ENCODE results near the gene HS3ST3A1. TPM values are rescaled to one million over a fixed set of nuclear protein-coding genes. Genes with fewer than 3 reads are reported as not detected.
A peak's percentile ranks its signal among the peaks of the same experiment; 100 is the strongest.

The HS3ST3A1 gene
- total and polyA plus RNA-seq, 2 of the 4 experiments (the other 2 are of a cell fraction), result 8.8 to 9.0 TPM

DNA sequence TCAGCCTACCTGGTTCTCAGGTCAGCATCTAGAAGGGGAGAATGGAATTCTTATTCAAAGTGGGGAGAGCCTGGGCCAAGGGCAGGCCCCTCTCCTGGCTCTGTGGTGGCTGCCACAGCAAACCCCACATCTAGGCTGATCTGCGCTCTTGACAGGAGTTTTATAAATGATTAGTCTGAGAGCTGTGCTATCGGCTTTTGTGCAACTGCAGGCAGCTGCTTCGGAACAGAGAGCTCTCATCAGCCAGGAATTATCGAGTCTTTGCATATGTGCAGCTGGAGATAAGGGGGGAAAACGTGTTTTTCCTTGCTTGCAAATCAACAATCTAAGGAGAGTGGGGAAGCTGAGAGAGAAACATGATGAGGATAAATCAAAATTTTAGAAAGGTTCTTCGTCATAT is 91.7 kb downstream of the HS3ST3A1 start:
- H3K4me1 ChIP-seq (ENCODE audit: control insufficient read depth, insufficient read depth, low read length), result peaks cover 4% of the 10 kb centered on the region
- DNase-seq, result peak; percentile 61
- H3K27me3 ChIP-seq (ENCODE audit: control insufficient read depth, insufficient read depth, low read length), result no peaks in the 10 kb centered on the region
- H3K4ac ChIP-seq (ENCODE audit: low read depth, low read length), result peak overlapping the region; percentile 22; the same call in 1 of the 2 replicates
- H3K9ac ChIP-seq (ENCODE audit: low read depth, low read length), result peak overlapping the region; percentile 66; the same call in 1 of the 2 replicates
- no peak overlapping the region for H2AK9ac ChIP-seq (replicated peaks; ENCODE audit: low read depth, low read length, poor library complexity)
- peak overlapping the region; percentile 68 for H2AFZ ChIP-seq (replicated peaks; ENCODE audit: low read length, poor library complexity)
- no TSS peak for BruUV-seq (replicated peaks)
- H2BK20ac ChIP-seq (ENCODE audit: low read depth, low read length), result no peak overlapping the region
- H3K23ac ChIP-seq (ENCODE audit: low read depth, low read length), result peak overlapping the region; percentile 21; the same call in 1 of the 2 replicates
- no peaks in the 10 kb centered on the region for H4K20me1 ChIP-seq (ENCODE audit: insufficient read depth, low read length)
- H3K56ac ChIP-seq (ENCODE audit: extremely low read depth, insufficient read depth, low read length), result no peak overlapping the region
- no peak overlapping the region for H2BK5ac ChIP-seq (ENCODE audit: low read depth, low read length, poor library complexity, severe bottlenecking)
- H2BK15ac ChIP-seq (ENCODE audit: low read depth, low read length), result peak overlapping the region; percentile 41; the same call in 2 of the 3 replicates
- 0 out of 2 replicates have a peak overlapping the region, but pooled peaks have one; percentile 38 for H3K18ac ChIP-seq (ENCODE audit: low read depth, low read length)
- H4K5ac ChIP-seq (ENCODE audit: low read depth, low read length), result peak overlapping the region; percentile 59; the same call in 1 of the 2 replicates
- peak overlapping the region; percentile 33 for H4K91ac ChIP-seq (ENCODE audit: insufficient read depth, low read depth, low read length)
- peak overlapping the region; percentile 48; the same call in 1 of the 2 replicates for H3K14ac ChIP-seq (replicated peaks; ENCODE audit: low read depth, low read length)
- H3K4me3 ChIP-seq (ENCODE audit: insufficient read depth, low read depth, low read length), result no peak overlapping the region
- no peak overlapping the region for H2AK5ac ChIP-seq (ENCODE audit: low read depth, low read length)
- ChIA-PET CTCF (no interaction called here), POLR2A (ENCODE audit: unreplicated experiment) (no interaction called here)
- dilution Hi-C loops (cut with HindIII; ENCODE audit: low sequenced_read_pairs, unreplicated experiment), result no loop called here
- TF ChIP-seq MAFK (IDR thresholded peaks at IDR 0.05; ENCODE audit: low read depth, low read length), result no peak
- no peak for TF ChIP-seq SMC3 (IDR thresholded peaks at IDR 0.05; ENCODE audit: low read depth, low read length)
- TF ChIP-seq RCOR1 (IDR thresholded peaks at IDR 0.05; ENCODE audit: insufficient replicate concordance, low read length), result no peak
- 0 out of 2 replicates have a peak overlapping the region, but pooled peaks have one; percentile 34 for H3K27ac ChIP-seq (ENCODE audit: insufficient read depth, low read length)
- ATAC-seq (ENCODE audit: low read depth), result peak; percentile 81
- intact Hi-C loops (cut with micrococcal nuclease), result loop anchor here (1.0 kb wide), 1 partner anchor 13 kb away; no protein-coding TSS in a partner anchor
- in situ Hi-C loops (cut with MboI; ENCODE audit: low sequenced_read_pairs), result no loop called here
- peak overlapping the region; percentile 77 for H3K4me2 ChIP-seq (ENCODE audit: low read depth, low read length)
- peak overlapping the region in 1 of 2 experiments; percentile 29; a peak in 2 of 4 replicates for H4K8ac ChIP-seq (ENCODE audit: low read depth in 2 of 2, low read length in 2 of 2)
- no peaks in the 10 kb centered on the region for H3K9me3 ChIP-seq (ENCODE audit: control insufficient read depth, insufficient read depth, low read length)
- H3K79me1 ChIP-seq (ENCODE audit: low read depth in 1 of 2, low read length in 2 of 2), result peaks cover 38 to 53% of the 10 kb centered on the region in 2 experiments
- 0 out of 2 replicates have a peak, but pooled peaks cover 2% of the 10 kb centered on the region for H3K9me1 ChIP-seq (ENCODE audit: insufficient read depth, low read length)
- no peaks in the 10 kb centered on the region for H3K36me3 ChIP-seq (ENCODE audit: control insufficient read depth, insufficient read depth, low read length)
- peak overlapping the region; percentile 25; the same call in 1 of the 2 replicates for H2BK120ac ChIP-seq (ENCODE audit: low read depth, low read length)
- 0% methylated on average over 2 of the region's 6 CpGs; no CpG with 5 or more reads in 1 of the 2 experiments for WGBS, 2 experiments (ENCODE audit: extremely low coverage in 2 of 2, insufficient read length in 1 of 2)
